HepG2 (cell line): Measurements from ENCODE around the gene HCLS1. TPM values are rescaled to one million over a fixed set of nuclear protein-coding genes. Genes with fewer than 3 reads are reported as not detected.

Experiments used
- ATAC-seq: fragments of 200-7000 bp; cut with Tn5 transposase; 3 replicates; pipeline ENCODE4 v1.9.1; 2020; ENCODE audit warnings: mild to moderate bottlenecking, moderate library complexity
- BruUV-seq: library from RNA; stranded (reverse); fragments of 400-500 nt; replicated peaks from 2 replicates; lab custom pipeline; 2021; lab: Mats Ljungman, UMichigan
- CTCF ChIA-PET: fragments of 300-600 bp; formaldehyde crosslinking; extraction: SDS; loops from one replicate; lab custom pipeline; 2021; ENCODE audit warnings: low total read pairs, inconsistent platforms, low intra/inter-chr PET ratio; lab: Yijun Ruan, JAX
- POLR2A ChIA-PET: fragments of 350-600 bp; sonication (Branson Sonifier 250); formaldehyde crosslinking; loops from one replicate; lab custom pipeline; 2020; ENCODE audit warnings: antibody characterized with exemption, inconsistent platforms; lab: Yijun Ruan, JAX
- DNase-seq: peaks from one replicate; pipeline ENCODE4 v3.0.0-alpha.2; 2015; ENCODE audit warnings: low spot score
- FAIRE-seq: peaks from 3 replicates; lab custom pipeline; 2011; peaks lifted over from hg19 to GRCh38; lab: Jason Lieb, UNC
- H2AFZ ChIP-seq: one replicate; pipeline ENCODE4 v1.6.1; 2011; ENCODE audit warnings: low read length, inconsistent platforms
- H3K27ac ChIP-seq: fragments of 300-600 bp; 3 replicates; pipeline ENCODE4 v1.8.0; 2011; ENCODE audit warnings: mixed run types, mild to moderate bottlenecking, mixed read lengths, low read length, inconsistent platforms; ENCODE audit not compliant: insufficient read depth; ENCODE audit errors: extremely low read length
- H3K27me3 ChIP-seq, 2 experiments: fragments of 200-600 bp in 1 of 2; 2 replicates in 1 of 2; 3 replicates in 1 of 2; pipeline versions ENCODE4 v1.6.0 to v1.8.0; 2011; ENCODE audit warnings: low read length in 2 of 2, mild to moderate bottlenecking in 2 of 2, moderate library complexity in 2 of 2, inconsistent platforms in 1 of 2; ENCODE audit not compliant: insufficient read depth in 2 of 2, control insufficient read depth in 1 of 2
- H3K36me3 ChIP-seq, 2 experiments: fragments of 200-600 bp in 1 of 2; replicated peaks in 1 of 2; 2 replicates in 1 of 2; 3 replicates in 1 of 2; pipeline versions ENCODE4 v1.5.1 to v1.8.0; 2011; ENCODE audit warnings: low read length in 2 of 2, inconsistent platforms in 1 of 2; ENCODE audit not compliant: insufficient read depth in 2 of 2, control insufficient read depth in 1 of 2
- H3K4me1 ChIP-seq: 2 replicates; pipeline ENCODE4 v1.5.1; 2012; ENCODE audit warnings: low read length, inconsistent platforms; ENCODE audit not compliant: insufficient read depth
- H3K4me2 ChIP-seq: 2 replicates; pipeline ENCODE4 v1.6.0; 2011; ENCODE audit warnings: low read depth, low read length, inconsistent platforms
- H3K4me3 ChIP-seq, 3 experiments: fragments of 200-600 bp in 1 of 3; sonication (generic), shearing (Covaris generic) in 1 of 3; replicated peaks in 1 of 3; 2 replicates each; pipeline ENCODE4 v1.5.1; 2011 to 2016; ENCODE audit warnings: low read length in 3 of 3, inconsistent platforms in 2 of 3, low read depth in 2 of 3, mild to moderate bottlenecking in 2 of 3, control low read depth in 1 of 3, mixed read lengths in 1 of 3; ENCODE audit not compliant: insufficient read depth in 1 of 3
- H3K79me2 ChIP-seq: one replicate; pipeline ENCODE4 v1.6.1; 2011; ENCODE audit warnings: low read length, inconsistent platforms; ENCODE audit not compliant: insufficient read depth
- H3K9ac ChIP-seq: 2 replicates; pipeline ENCODE4 v1.6.0; 2011; ENCODE audit warnings: mild to moderate bottlenecking, low read depth, low read length, inconsistent platforms; ENCODE audit not compliant: insufficient read depth
- H3K9me3 ChIP-seq: 2 replicates; pipeline ENCODE4 v1.5.1; 2012; ENCODE audit warnings: mild to moderate bottlenecking, low read length
- H4K20me1 ChIP-seq: 2 replicates; pipeline ENCODE4 v1.6.0; 2011; ENCODE audit warnings: inconsistent platforms, mild to moderate bottlenecking, low read length, moderate library complexity; ENCODE audit not compliant: insufficient read depth
- ASH2L ChIP-seq: fragments of 300-600, 200-600 bp; sonication (generic); IDR thresholded peaks from 2 replicates; pipeline ENCODE4 v1.7.0; 2017; ENCODE audit warnings: low read depth, mild to moderate bottlenecking, moderate library complexity, mixed read lengths, low read length; ENCODE audit not compliant: insufficient read length
- ATM ChIP-seq: fragments of 450-650 bp; IDR thresholded peaks from 2 replicates; pipeline ENCODE4 v1.7.1; 2017; ENCODE audit warnings: mild to moderate bottlenecking, borderline replicate concordance
- CHD4 ChIP-seq: fragments of 200-600 bp; sonication (generic); IDR thresholded peaks from 2 replicates; pipeline ENCODE4 v1.7.0; 2017; ENCODE audit warnings: mild to moderate bottlenecking, low read length, borderline replicate concordance
- DMTF1 ChIP-seq: sonication (generic); formaldehyde crosslinking; IDR thresholded peaks from 2 replicates; pipeline ENCODE4 v1.4.0; 2020; ENCODE audit warnings: mild to moderate bottlenecking, missing genetic modification reagents
- IKZF1 ChIP-seq: fragments of 450-650 bp; IDR thresholded peaks from 2 replicates; pipeline ENCODE4 v1.7.1; 2016
- ISL2 ChIP-seq: sonication (generic); formaldehyde crosslinking; IDR thresholded peaks from 2 replicates; pipeline ENCODE4 v1.5.0; 2020; ENCODE audit warnings: missing genetic modification reagents
- NCOA5 ChIP-seq: sonication (generic); formaldehyde crosslinking; IDR thresholded peaks from 2 replicates; pipeline ENCODE4 v1.4.0; 2020; ENCODE audit warnings: missing genetic modification reagents
- RFX5 ChIP-seq: IDR thresholded peaks from 2 replicates; pipeline ENCODE4 v1.6.1; 2011; ENCODE audit warnings: low read depth, low read length, improper control_type of control experiment
- SNAPC4 ChIP-seq: sonication (generic); formaldehyde crosslinking; IDR thresholded peaks from 2 replicates; pipeline ENCODE4 v1.4.0; 2020; ENCODE audit warnings: mild to moderate bottlenecking, missing genetic modification reagents
- SPEN ChIP-seq: sonication (generic); formaldehyde crosslinking; IDR thresholded peaks from 2 replicates; pipeline ENCODE4 v1.5.1; 2020; ENCODE audit warnings: low read depth, mild to moderate bottlenecking, missing genetic modification reagents
- TBX2 ChIP-seq: sonication (generic); formaldehyde crosslinking; IDR thresholded peaks from 2 replicates; pipeline ENCODE4 v1.5.0; 2020; ENCODE audit warnings: missing genetic modification reagents, mild to moderate bottlenecking, borderline replicate concordance
- TCF7 ChIP-seq: sonication (generic); IDR thresholded peaks from 2 replicates; pipeline ENCODE4 v1.6.1; 2016; ENCODE audit warnings: antibody characterized with exemption, low read depth
- TP53 ChIP-seq: sonication (generic); formaldehyde crosslinking; conservative IDR thresholded peaks from 2 replicates; pipeline ENCODE4 v1.4.0; 2020; ENCODE audit warnings: missing genetic modification reagents
- ZNF329 ChIP-seq: sonication (generic); formaldehyde crosslinking; IDR thresholded peaks from 2 replicates; pipeline ENCODE4 v1.9.0; 2021; ENCODE audit warnings: low read depth, mild to moderate bottlenecking, missing genetic modification reagents
- ZNF562 ChIP-seq: sonication (generic); formaldehyde crosslinking; IDR thresholded peaks from 2 replicates; pipeline ENCODE4 v1.8.0; 2022; ENCODE audit warnings: missing genetic modification reagents, borderline replicate concordance
- ZUFSP ChIP-seq: sonication (generic); formaldehyde crosslinking; IDR thresholded peaks from 2 replicates; pipeline ENCODE4 v1.9.0; 2021; ENCODE audit warnings: missing genetic modification reagents, mild to moderate bottlenecking, borderline replicate concordance
- in situ Hi-C: cut with HindIII; loops from 2 replicates; pipeline ENCODE4 v1.10.0; 2017; ENCODE audit warnings: low pct_unique_long_range_greater_than_20kb; ENCODE audit not compliant: extremely low pct_ligation_motif_present
- intact Hi-C: fragments of 100-400 bp; cut with micrococcal nuclease; formaldehyde crosslinking; loops from one replicate; pipeline ENCODE4 v1.10.0; 2022; ENCODE audit not compliant: unreplicated experiment
- polyA plus RNA-seq, 8 experiments: library from polyadenylated mRNA; depleted of rRNA in 3 of 8; stranded (reverse) in 7 of 8; unstranded in 1 of 8; fragments of >200 nt; fragmentation: Illumina TruSeq in 4 of 8; extraction: Trizol in 4 of 8; gene quantifications; 2 replicates each; pipeline versions ENCODE4 v1.2.1 to v1.2.3, GENCODE V29; 2011 to 2016; ENCODE audit warnings: low read depth in 4 of 8, missing spikeins in 1 of 8, mixed read lengths in 1 of 8; ENCODE audit not compliant: insufficient read depth in 1 of 8
- total RNA-seq, 5 experiments: library from RNA; depleted of rRNA; stranded (reverse); fragments of >200 nt; fragmentation: Illumina TruSeq; extraction: Trizol; gene quantifications; 2 replicates each; pipeline ENCODE4 v1.2.3, GENCODE V29; 2016; ENCODE audit warnings: low read depth in 1 of 5

Gene HCLS1
- total and polyA plus RNA-seq, 2 of the 13 experiments (the other 11 are each of a cell fraction or from before 2014, with no cell fraction given) = not detected

- TF ChIP-seq DMTF1 (CRISPR knock-in tag) (no peak), TP53 (no peak), TCF7 (no peak), ZNF329 (CRISPR knock-in tag) (no peak)
Measured at GRCh38 chr3:121703973-121704372, 43.3 kb upstream of the HCLS1 start (continued).

- FAIRE-seq (no peak), DNase-seq (no peak), ATAC-seq (no peak)
- TF ChIP-seq ISL2 (CRISPR knock-in tag) (no peak), TBX2 (CRISPR knock-in tag) (no peak), SPEN (CRISPR knock-in tag) (no peak), ATM (no peak), ASH2L (no peak), CHD4 (no peak), NCOA5 (CRISPR knock-in tag) (no peak), SNAPC4 (CRISPR knock-in tag) (no peak), ZUFSP (no peak), ZNF562 (CRISPR knock-in tag) (no peak), RFX5 (no peak), IKZF1 (no peak)
- H3K79me2 ChIP-seq = no peaks in the 10 kb centered on the region
- H3K36me3 ChIP-seq = peaks cover 10 to 72% of the 10 kb centered on the region in 2 experiments
- H3K4me1 ChIP-seq = no peaks in the 10 kb centered on the region
- in situ Hi-C loops = no loop called here
- H3K27ac ChIP-seq = no peak overlapping the region
- POLR2A ChIA-PET = no interaction called here
- intact Hi-C loops = no loop called here
- no peaks in the 10 kb centered on the region for H4K20me1 ChIP-seq
- BruUV-seq = no TSS peak
- H3K9me3 ChIP-seq = no peaks in the 10 kb centered on the region
- H3K27me3 ChIP-seq = no peaks in the 10 kb centered on the region
- no peak overlapping the region for H2AFZ ChIP-seq
- H3K9ac ChIP-seq = no peak overlapping the region
- no peak overlapping the region for H3K4me2 ChIP-seq
- CTCF ChIA-PET = no interaction called here
- no peak overlapping the region for H3K4me3 ChIP-seq
Measured at GRCh38 chr3:121698901-121699300, 38.2 kb upstream of the HCLS1 start.
